HG02798 (cell line): Measurements from ENCODE around the gene CNNM3.

ENCODE experiments used
- ATAC-seq: cut with Tn5 transposase; IDR thresholded peaks from one replicate; pipeline ENCODE4 v1.9.1; 2021; ENCODE audit warnings: mild to moderate bottlenecking; ENCODE audit not compliant: unreplicated experiment, poor library complexity

Gene CNNM3

GRCh38 chr2:96816836-96817702 is 1.0 kb downstream of the CNNM3 start:
- ATAC-seq: no peak

GRCh38 chr2:96817882-96818281 is 1.8 kb downstream of the CNNM3 start:
- no peak for ATAC-seq

GRCh38 chr2:96819128-96819875 is 3.2 kb downstream of the CNNM3 start:
- no peak for ATAC-seq

- ATAC-seq: no peak
Measured at GRCh38 chr2:96819876-96820511, 3.9 kb downstream of the CNNM3 start.

- ATAC-seq: no peak
Measured at GRCh38 chr2:96821113-96821675, 5.1 kb downstream of the CNNM3 start.

- ATAC-seq: no peak
Measured at GRCh38 chr2:96822786-96823185, 6.7 kb downstream of the CNNM3 start.

- no peak for ATAC-seq
Measured at GRCh38 chr2:96823198-96823597, 7.1 kb downstream of the CNNM3 start.

- no peak for ATAC-seq
Measured at GRCh38 chr2:96824079-96824870, 8.2 kb downstream of the CNNM3 start.

- no peak for ATAC-seq
Measured at GRCh38 chr2:96825057-96825456, 9.0 kb downstream of the CNNM3 start.

GRCh38 chr2:96826546-96827278 is 10.6 kb downstream of the CNNM3 start:
- ATAC-seq: no peak

- ATAC-seq: no peak
Measured at GRCh38 chr2:96828436-96828835, 12.4 kb downstream of the CNNM3 start.

GRCh38 chr2:96828874-96829273 is 12.8 kb downstream of the CNNM3 start:
- ATAC-seq: no peak

GRCh38 chr2:96830044-96830562 is 14.0 kb downstream of the CNNM3 start:
- ATAC-seq: no peak

GRCh38 chr2:96831679-96832078 is 15.6 kb downstream of the CNNM3 start:
- ATAC-seq: no peak

GRCh38 chr2:96832408-96832753 is 16.3 kb downstream of the CNNM3 start:
- no peak for ATAC-seq

- no peak for ATAC-seq
Measured at GRCh38 chr2:96832754-96833507, 16.9 kb downstream of the CNNM3 start.

- ATAC-seq: no peak
Measured at GRCh38 chr2:96835830-96836229, 19.8 kb downstream of the CNNM3 start.

- no peak for ATAC-seq
Measured at GRCh38 chr2:96837575-96837974, 21.5 kb downstream of the CNNM3 start.
